ENCODE measurements around the gene PRM2. TPM values are rescaled to one million over a fixed set of nuclear protein-coding genes. Genes with fewer than 3 reads are reported as not detected.

PRM2 gene
- total RNA-seq, 1 donor from 2014 or later = not detected

DNA sequence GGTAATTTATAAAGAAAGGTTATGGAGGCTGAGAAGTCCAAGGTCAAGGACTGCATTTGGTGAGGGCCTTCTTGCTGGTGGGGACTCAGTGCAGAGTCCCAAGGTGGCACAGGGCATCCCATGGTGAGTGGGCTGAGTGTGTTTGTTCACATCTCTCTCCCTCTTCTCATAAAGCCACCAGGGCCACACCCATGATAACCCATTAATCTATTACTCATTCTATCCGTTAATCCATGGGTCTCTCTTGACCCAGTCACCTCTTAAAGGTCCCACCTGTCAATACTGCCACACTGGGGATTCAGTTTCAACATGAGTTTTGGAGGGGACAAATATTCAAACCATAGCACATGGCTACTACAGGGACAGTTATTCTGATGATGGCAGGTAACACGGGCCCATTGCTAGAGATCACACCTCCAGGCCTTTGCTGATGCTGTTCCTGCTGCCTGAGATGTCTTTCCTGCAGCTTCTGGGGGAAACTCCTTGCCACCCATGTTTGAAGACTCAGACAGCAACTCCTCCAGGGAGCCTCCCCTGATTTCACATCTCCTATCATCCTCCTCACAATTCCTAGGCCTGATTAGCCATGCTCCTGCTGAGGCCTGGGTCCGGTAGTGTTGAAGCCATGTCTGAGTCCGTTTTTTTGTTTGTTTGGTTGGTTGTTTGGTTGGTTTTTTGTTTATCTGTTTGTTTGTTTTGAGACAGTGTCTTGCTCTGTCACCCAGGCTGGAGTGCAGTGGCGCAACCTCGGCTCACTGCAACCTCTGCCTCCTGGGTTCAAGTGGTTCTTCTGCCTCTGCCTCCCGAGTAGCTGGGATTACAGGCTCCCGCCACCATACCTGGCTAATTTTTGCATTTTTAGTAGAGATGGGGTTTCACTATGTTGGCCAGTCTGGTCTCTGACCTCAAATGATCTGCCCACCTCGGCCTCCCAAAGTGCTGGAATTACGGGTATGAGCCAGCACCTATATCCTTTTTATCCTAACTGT is 36.3 kb downstream of the PRM2 start:
- intact Hi-C loops (cut with DNase I) = no loop called here
- DNase-seq (ENCODE audit: missing footprints) (no peak), ATAC-seq (peak; percentile 7)

DNA sequence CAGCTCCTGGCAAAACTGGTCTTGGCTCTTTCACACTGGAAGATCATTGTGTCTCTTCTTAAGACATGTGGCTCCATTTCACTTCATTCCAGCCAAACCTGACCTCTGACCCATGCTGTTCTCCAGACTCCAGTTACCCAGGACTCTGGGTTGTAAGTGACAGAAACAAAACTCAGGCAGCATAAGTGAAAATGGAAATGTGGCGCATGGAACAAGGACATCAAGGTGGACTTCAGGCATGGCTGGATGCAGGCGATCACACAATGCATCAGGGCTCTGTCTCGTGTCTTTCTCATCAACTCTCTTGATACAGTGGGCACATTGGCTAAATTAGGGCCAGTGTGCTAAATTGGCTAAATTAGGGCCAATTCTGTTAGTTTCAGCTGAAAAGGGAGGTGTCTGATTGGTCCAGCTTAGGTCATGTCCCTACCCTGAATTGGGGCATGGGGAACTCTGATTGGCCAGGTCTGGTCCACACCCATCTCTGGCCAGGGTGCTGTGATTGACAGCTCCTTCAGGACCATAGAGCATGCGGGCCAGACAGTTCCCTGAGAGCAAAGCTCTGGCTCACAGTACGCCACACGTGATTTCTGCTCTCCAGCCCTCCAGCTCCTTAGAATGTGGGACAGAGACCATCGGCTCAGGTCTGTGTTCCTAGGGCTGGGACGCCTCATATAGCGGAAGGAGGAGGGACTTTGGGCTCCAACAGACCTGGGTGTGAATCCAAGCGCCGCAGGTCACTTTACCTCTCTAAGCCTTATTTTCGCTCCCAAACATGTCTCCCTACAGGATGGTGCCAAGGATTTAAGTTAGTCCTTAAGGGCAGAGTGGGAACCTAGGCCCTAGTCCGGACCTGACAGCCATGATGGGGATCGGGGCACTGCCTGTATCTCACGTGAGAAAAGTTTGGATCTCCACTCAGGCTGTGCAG is 37.7 kb downstream of the PRM2 start:
- intact Hi-C loops (cut with DNase I) = no loop called here
- no peak for ATAC-seq
- no peak for DNase-seq (ENCODE audit: missing footprints)

DNA sequence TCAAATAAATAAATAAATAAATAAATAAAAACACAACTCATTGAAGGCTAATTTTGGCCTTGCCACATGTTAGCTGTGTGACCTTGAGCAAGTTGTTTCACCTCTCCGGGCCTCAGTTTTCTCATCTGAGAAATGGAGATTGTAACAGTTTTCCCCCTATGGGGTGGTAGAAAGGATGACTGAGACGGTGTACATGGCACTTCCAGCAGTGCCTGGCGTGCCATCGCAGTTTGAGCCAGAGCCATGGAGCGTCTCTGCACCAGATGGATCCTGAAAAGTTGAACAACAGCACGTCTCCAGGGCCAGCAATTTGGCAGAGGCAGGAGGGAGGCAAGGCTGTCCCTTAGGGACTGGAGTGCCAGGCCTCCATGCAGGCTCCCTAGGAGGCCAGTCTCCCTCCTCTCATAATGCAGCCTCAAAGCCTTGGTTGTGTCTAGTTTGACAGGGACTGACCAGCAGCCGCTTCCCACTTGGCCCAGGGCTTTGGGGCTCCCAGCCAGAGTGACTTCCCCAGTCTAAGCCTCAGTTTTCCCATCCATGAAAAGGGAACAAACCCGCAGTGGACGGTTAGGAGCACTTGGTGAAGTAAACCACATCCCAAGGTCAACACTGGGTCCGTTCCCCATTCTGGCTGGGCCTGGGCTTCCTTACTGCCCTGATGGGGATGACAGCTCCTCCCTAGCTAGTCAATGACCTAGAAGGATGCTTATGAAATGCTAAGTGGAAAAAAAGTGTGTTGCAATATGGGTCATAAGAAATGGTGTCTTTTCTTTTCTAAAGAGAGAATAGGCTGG is 39.6 kb downstream of the PRM2 start:
- ATAC-seq (no peak), DNase-seq (ENCODE audit: missing footprints) (no peak)
- intact Hi-C loops (cut with DNase I) = no loop called here

DNA sequence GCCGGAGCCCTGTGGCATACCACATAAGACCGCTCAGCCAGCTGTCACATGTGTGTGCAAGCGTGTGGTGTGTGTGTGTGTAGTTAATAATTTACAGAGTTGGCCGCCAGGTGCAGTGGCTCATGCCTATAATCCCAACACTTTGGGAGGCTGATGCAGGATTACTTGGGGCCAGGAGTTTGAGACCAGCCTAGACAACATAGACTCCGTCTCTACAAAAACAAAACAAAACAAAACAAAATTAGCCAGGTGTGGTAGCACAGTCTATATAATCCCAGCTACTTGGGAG is 40.6 kb downstream of the PRM2 start:
- DNase-seq (ENCODE audit: missing footprints) = no peak
- ATAC-seq = no peak
- intact Hi-C loops (cut with DNase I) = no loop called here

DNA sequence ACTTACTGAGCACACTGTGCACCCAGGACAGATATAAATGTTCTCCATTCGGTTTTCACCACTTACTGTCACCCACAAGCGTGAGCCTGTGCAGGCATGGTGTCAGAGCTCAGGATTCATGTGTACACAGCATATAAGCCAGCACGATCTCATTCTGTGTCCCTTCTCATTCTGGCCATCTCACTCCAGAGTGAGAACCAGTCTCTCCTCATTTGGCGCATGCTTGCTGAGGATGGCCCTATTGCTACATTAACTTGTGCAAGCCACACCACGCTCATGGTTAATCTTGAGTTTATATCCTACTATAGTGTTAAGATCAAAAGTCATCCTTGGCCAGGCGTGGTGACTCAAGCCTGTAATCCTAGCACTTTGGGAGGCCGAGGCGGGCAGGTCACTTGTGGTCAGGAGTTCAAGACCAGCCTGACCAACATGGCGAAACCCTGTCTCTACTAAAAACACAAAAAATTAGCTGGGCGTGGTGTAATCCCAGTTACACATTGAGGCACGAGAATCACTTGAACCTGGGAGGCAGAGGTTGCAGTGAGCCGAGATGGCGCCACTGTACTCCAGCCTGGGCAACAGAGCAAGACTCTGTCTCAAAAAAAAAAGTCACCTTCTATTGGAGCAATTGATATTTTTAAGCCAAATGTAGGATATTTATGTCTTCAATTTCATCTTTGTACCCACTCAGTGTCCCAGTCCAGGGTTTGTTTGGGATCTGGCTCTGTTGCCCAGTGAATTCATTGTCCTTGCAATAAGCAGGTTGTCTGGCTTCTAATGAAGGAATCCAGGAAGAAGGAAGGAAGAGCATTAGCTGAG is 41.2 kb downstream of the PRM2 start:
- intact Hi-C loops (cut with DNase I) = no loop called here
- DNase-seq (ENCODE audit: missing footprints) (no peak), ATAC-seq (peak; percentile 45)

DNA sequence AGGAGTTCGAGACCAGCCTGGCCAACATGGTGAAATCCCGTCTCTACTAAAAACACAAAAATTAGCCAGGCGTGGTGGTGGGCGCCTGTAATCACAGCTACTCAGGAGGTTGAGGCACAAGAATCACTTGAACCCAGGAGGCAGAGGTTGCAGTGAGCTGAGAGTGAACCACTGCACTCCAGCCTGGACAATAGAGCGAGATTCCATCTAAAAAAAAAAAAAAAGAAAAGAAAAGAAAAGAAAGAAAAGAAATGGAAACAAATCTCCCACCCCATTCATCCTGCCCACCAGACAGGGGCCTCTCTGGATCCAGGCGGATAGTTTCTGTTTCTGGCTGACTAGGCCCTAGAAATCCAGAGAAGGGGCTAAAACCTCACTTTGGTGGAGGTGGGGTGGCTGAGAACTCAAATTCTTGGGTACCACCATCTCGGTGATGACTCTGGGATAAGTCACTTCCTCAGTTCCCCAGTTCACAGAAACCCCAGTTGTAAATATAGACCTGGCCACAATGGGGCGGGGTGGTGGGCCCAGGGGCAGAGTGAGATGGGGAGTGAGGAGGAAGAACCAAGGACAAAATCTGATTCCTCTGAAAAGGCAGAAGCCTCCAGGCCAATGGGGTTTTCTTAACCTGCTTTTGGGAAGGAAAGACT is 42.4 kb downstream of the PRM2 start:
- intact Hi-C loops (cut with DNase I) = no loop called here

DNA sequence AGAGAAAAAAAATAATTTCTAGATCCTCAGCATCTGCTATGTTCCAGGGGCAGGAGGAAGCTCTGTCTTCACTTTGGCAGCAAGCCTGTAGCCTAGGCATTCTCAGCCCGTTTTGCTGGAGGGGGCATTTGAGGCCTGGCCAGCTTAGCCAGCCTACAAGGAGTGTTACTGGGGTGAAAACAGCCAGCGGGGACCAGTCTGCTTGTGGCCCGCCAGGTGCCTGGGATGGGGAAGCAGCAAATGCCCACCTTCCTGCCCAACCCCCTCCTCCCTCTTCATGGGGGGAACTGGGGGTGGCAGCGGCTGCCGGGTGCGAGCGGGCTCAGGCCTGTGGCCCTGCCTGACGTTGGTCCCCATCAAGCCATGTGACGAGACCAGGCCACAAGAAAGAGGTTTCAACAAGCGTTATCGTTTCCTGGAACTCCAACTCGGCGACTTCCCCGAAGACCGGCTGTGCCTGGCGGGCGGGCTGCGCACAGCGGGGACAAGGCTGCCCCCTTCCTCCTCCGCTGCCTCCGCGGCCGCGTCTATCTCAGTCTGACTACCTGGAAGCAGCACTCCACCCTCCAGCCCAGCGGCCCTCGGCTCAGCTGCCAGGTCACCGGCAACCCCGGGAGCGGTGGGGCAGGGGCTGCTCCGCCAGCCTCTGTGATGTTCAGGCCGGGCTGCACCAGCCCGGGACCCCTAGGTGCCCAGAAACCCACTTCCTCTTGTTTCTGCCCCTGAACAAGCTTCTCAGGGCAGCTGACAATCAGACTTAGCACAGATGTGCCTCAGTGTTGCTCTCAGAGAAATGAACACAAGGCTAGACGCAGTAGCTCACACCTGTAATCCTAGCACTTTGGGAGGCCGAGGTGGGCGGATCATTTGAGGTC is 43.2 kb downstream of the PRM2 start:
- intact Hi-C loops (cut with DNase I) = no loop called here
- ATAC-seq (peak; percentile 53), DNase-seq (ENCODE audit: missing footprints) (peak; percentile 76)

More for the DNA sequence above, 42.4 kb downstream of the PRM2 start:
- ATAC-seq (no peak), DNase-seq (ENCODE audit: missing footprints) (no peak)

DNA sequence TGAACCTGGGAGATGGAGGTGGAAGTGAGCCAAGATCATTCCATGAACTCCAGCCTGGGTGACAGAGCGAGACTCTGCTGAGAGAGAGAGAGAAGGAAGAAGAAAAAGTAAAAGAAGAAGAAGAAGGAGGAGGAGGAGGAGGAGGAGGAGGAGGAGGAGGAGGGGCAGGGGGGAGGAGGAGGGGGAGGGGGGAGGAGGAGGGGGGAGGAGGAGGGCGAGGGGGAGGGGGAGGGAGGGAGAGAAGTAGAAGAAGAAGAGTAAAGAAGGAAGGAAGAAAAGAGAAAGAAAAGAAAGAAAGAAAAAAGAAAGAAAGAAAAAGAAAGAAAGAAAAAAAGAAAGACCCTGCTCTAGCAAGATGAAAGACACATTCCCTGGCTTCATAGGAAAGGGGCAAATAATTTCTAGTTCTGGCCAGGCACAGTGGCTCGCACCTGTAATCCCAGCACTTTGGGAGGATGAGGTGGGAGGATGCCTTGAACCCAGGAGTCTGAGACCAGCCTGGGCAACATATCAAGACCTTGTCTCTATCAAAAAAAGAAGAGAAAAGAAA is 43.9 kb downstream of the PRM2 start:
- ATAC-seq = no peak
- intact Hi-C loops (cut with DNase I) = no loop called here

DNA sequence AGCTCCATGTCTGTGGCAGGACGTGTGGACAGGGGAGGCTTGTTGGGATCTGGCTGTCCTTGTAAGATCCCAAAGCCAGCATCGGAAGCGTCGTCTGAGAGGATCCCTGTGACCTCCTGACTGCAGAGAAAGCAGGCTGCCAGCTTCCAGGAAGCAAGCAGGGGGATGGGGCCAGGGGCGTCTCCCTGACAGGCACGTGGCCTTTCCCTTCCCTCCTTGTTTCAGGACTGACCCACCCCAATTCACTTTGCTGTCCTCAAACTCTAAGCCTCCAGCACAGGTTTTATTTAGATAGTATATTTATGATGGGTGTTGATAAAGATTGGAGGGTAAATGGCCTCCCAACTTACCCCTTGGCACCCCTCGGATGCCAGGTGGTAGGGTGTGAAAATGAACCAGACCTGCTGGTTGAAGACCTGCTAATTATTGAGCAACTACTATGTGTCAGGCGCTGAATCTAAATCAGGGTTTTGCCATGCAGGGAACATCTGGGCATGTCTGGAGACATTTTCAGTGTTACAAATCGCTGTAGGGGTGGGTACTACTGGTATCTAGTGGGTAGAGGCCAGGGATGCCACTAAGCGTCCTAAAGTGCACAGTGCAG is 44.8 kb downstream of the PRM2 start:
- ATAC-seq (no peak), DNase-seq (ENCODE audit: missing footprints) (no peak)
- intact Hi-C loops (cut with DNase I) = no loop called here

More for the DNA sequence above, 43.9 kb downstream of the PRM2 start:
- DNase-seq (ENCODE audit: missing footprints) = no peak

DNA sequence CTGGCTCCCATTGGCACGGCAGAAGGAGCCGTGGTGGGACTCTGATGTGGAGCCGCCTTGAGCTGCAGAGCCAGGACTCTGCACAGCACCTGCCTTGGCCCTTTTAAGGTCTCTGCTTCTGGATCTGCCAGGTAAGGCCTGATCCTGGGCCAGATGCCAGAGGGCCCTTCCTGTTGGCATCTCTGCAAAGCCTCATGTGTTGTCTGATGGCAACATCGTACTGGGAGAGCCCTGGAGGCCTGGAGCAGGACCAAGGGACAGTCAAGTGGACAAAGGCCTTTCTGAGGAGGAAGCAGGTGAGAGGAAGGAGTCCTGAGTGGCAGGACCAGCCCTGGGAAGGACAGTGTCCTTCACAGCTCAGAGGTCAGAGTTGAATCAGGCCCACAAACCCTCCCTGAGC is 46.4 kb downstream of the PRM2 start:
- ATAC-seq (no peak), DNase-seq (ENCODE audit: missing footprints) (no peak)
- intact Hi-C loops (cut with DNase I) = no loop called here

DNA sequence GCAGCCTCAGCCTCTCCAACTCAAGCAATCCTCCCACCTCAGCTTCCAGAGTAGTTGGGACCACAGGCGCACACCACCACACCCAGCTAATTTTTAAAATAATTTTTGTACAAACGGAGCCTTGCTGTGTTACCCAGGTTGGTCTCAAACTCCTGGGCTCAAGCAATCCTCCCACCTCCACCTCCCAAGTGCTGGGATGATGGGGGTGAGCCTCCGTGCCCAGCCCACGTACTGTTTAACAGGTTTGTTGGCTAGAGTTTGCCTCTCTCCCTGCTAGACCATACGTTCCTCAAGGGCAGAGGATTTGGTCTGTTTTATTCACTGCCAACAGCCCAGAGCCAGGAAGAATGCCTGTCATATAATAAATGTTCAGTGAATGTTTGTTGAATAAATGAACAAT is 46.8 kb downstream of the PRM2 start:
- intact Hi-C loops (cut with DNase I) = no loop called here
- DNase-seq (ENCODE audit: missing footprints) (no peak), ATAC-seq (no peak)

DNA sequence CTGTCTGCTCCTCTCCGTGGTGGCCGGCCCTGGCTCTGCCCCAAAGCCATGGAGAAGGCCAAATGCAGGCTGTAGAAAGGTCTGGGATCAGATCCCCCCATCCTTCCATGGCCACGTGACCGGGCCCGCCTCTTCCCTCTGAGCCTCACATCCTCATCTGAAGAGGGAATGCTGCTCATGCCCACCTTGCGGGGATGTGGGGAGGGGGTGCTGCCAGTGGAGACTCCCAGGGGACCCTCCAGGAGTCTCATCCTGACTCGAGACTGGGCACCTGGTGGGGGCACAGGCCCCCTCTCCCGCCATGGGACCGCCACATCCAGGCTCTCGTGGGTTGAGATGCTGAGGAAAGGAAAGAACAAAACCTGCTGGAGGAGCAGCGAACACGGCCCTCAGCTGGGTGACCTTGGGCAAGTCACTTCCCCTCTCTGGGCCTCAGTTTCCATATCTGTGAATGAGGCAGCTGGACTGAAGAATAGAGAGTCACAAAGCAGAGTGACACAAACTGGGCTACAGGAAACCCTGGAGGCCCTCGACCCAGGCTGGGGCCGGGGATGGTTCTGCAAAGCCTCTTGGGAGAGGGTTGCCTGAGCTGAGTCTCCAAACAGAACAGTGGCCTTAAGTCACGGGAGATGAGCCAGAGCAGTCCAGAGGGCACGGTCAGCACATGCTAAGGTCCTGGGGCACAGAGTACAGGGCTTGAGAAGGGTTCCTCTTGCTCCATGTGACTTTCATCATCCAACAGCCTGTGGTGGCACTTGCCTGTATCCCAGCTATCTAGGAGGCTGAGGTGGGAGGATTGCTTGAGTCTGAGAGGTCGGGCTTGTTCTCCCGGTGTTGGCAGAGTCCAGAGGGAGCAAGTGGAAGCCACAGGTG is 50.4 kb downstream of the PRM2 start:
- intact Hi-C loops (cut with DNase I) = no loop called here
- no peak for ATAC-seq
- no peak for DNase-seq (ENCODE audit: missing footprints)
